HepG2 (cell line): ENCODE data around the gene IPP. TPM values are rescaled to one million over a fixed set of nuclear protein-coding genes. Genes with fewer than 3 reads are reported as not detected.

ENCODE experiments used
- MAZ ChIP-seq, 2 experiments: sonication (generic) in 1 of 2; formaldehyde crosslinking in 1 of 2; IDR thresholded peaks; 2 replicates each; pipeline versions ENCODE4 v1.5.0 to v1.6.1; 2012 to 2020; ENCODE audit warnings: low read depth in 2 of 2, mild to moderate bottlenecking in 2 of 2, borderline replicate concordance in 1 of 2, improper control_type of control experiment in 1 of 2, low read length in 1 of 2, missing genetic modification reagents in 1 of 2, moderate library complexity in 1 of 2
- RBFOX2 ChIP-seq: fragments of 200-400 bp; formaldehyde crosslinking; IDR thresholded peaks from 2 replicates; pipeline ENCODE4 v1.6.1; 2017; ENCODE audit warnings: low read depth, mild to moderate bottlenecking, low read length
- TEAD2 ChIP-seq: sonication (generic); formaldehyde crosslinking; IDR thresholded peaks from 2 replicates; pipeline ENCODE4 v1.9.0; 2021; ENCODE audit warnings: missing genetic modification reagents
- ZIK1 ChIP-seq: sonication (generic); formaldehyde crosslinking; IDR thresholded peaks from 2 replicates; pipeline ENCODE4 v1.5.0; 2020; ENCODE audit warnings: mild to moderate bottlenecking, low read depth, missing genetic modification reagents, borderline replicate concordance
- ZNF121 ChIP-seq: sonication (generic); formaldehyde crosslinking; IDR thresholded peaks from 2 replicates; pipeline ENCODE4 v1.5.0; 2020; ENCODE audit warnings: mild to moderate bottlenecking, missing genetic modification reagents
- ZNF776 ChIP-seq: sonication (generic); formaldehyde crosslinking; IDR thresholded peaks from 2 replicates; pipeline ENCODE4 v1.4.0; 2020; ENCODE audit warnings: mild to moderate bottlenecking, missing genetic modification reagents
- ZNF782 ChIP-seq: sonication (generic); formaldehyde crosslinking; IDR thresholded peaks from 2 replicates; pipeline ENCODE4 v1.4.0; 2020; ENCODE audit warnings: missing genetic modification reagents, mild to moderate bottlenecking, borderline replicate concordance
- polyA plus RNA-seq, 8 experiments: library from polyadenylated mRNA; depleted of rRNA in 3 of 8; stranded (reverse) in 7 of 8; unstranded in 1 of 8; fragments of >200 nt; fragmentation: Illumina TruSeq in 4 of 8; extraction: Trizol in 4 of 8; gene quantifications; 2 replicates each; pipeline versions ENCODE4 v1.2.1 to v1.2.3, GENCODE V29; 2011 to 2016; ENCODE audit warnings: low read depth in 4 of 8, missing spikeins in 1 of 8, mixed read lengths in 1 of 8; ENCODE audit not compliant: insufficient read depth in 1 of 8
- total RNA-seq, 5 experiments: library from RNA; depleted of rRNA; stranded (reverse); fragments of >200 nt; fragmentation: Illumina TruSeq; extraction: Trizol; gene quantifications; 2 replicates each; pipeline ENCODE4 v1.2.3, GENCODE V29; 2016; ENCODE audit warnings: low read depth in 1 of 5
- TF ChIP-seq, protein P1 (sequence below): sonication (generic); formaldehyde crosslinking; IDR thresholded peaks from 2 replicates; pipeline ENCODE4 v1.4.0; 2020; ENCODE audit warnings: missing genetic modification reagents, borderline replicate concordance
- TF ChIP-seq, protein P2 (sequence below): sonication (generic); formaldehyde crosslinking; IDR thresholded peaks from 2 replicates; pipeline ENCODE4 v1.8.0; 2022; ENCODE audit warnings: missing genetic modification reagents, mild to moderate bottlenecking, inconsistent platforms, borderline replicate concordance

The IPP gene
- total and polyA plus RNA-seq, 2 of the 13 experiments (the other 11 are each of a cell fraction or from before 2014, with no cell fraction given) = 3.0 to 9.7 TPM

DNA sequence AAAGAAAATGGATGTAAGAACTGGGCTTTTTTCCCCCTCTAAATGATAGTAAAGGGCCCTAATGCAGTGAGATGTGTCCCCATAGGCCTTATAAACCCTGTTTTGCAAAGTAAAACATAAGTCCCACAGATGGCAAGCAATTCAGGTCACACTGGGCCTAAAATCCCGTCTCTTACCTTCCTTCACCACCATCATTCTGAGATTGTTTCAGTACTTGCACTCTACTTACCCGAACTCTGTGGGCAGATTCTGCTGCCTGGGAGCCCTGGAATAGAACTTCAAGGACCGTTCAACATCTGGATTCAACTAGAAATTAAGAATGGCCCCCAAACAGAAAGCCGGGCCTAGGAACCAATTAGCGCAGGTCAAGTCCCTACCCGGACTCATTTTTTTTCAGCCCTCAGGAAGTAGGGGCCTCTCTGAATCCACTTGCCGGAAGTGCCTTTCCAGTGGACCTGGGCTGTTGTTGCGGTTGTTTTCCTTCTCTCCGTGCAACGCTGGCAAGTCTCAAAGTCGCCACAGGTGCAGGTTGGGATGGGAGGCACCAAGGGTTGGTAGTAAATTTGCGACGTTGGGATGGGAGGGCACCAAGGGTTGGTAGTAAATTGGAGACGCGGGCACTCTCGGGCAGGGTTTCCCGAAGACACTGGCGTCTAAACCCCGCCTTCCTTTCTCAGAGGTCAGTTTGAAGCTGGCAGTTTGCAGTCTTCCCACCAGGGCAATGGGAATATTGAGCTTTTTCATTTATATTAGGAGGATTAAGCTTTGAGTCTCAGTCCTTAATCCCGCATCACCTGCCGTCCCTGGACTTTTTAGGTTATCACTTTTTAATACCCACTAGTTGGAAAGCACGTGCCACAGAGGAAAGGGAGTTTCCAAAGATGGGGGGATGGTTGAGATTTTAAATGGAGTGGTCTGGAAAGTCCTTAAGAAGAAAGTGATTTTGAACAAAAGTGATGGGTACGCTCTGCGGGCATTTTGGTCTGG lies 62.4 kb downstream of the IPP start, which contains the start of gene TMEM69 (continued):
- TF ChIP-seq ZIK1 = no peak
- TF ChIP-seq ZNF782 (CRISPR knock-in tag) = peak; percentile 60; the same call in 1 of the 2 replicates
- no peak for TF ChIP-seq ZNF121 (CRISPR knock-in tag)
- no peak for TF ChIP-seq RBFOX2
- TF ChIP-seq, protein P1, sequence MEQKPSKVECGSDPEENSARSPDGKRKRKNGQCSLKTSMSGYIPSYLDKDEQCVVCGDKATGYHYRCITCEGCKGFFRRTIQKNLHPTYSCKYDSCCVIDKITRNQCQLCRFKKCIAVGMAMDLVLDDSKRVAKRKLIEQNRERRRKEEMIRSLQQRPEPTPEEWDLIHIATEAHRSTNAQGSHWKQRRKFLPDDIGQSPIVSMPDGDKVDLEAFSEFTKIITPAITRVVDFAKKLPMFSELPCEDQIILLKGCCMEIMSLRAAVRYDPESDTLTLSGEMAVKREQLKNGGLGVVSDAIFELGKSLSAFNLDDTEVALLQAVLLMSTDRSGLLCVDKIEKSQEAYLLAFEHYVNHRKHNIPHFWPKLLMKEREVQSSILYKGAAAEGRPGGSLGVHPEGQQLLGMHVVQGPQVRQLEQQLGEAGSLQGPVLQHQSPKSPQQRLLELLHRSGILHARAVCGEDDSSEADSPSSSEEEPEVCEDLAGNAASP = 0 out of 2 replicates have a peak, but pooled peaks have one; percentile 63
- TF ChIP-seq ZNF776 (CRISPR knock-in tag) = no peak; the same call in 1 of the 2 replicates
- no peak for TF ChIP-seq TEAD2 (CRISPR knock-in tag)
- TF ChIP-seq, protein P2, sequence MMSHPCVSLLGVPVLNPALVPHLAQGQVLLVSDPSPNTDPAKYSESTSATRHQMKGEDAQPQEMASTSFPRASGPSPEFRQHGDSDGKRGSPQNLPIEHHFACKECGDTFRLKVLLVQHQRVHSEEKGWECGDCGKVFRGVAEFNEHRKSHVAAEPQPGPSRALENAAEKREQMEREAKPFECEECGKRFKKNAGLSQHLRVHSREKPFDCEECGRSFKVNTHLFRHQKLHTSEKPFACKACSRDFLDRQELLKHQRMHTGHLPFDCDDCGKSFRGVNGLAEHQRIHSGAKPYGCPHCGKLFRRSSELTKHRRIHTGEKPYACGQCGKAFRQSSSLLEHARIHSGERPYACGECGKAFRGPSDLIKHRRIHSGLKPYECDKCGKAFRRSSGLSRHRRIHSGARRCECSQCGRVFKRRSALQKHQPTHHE (CRISPR knock-in tag) = 0 out of 2 replicates have a peak, but pooled peaks have one; percentile 45
- TF ChIP-seq MAZ (IDR thresholded peaks at IDR 0.05; ENCODE audit: borderline replicate concordance, low read depth, low read length) = peak; percentile 61; the same call in 1 of the 2 replicates
- TF ChIP-seq MAZ (CRISPR knock-in tag; IDR thresholded peaks at IDR 0.05; ENCODE audit: low read depth) = peak; percentile 20; the same call in 1 of the 2 replicates
